Right lobe of liver (tissue), 6 donors: Measurements from ENCODE around the gene RRAS2. TPM values are rescaled to one million over a fixed set of nuclear protein-coding genes. Genes with fewer than 3 reads are reported as not detected.

Source experiments
- ATAC-seq, 4 donors: fragments of 200-7000 bp; cut with Tn5 transposase; one replicate each; pipeline ENCODE4 v1.9.1; 2020; ENCODE audit warnings: mild to moderate bottlenecking in 4 of 4, moderate library complexity in 4 of 4
- DNase-seq, 3 donors: peaks; one replicate each; pipeline ENCODE4 v3.0.0-alpha.2; 2020
- H3K27ac ChIP-seq, 3 donors: fragments of 200-600 bp; one replicate each; pipeline ENCODE4 v1.8.0; 2022
- H3K27me3 ChIP-seq, 2 donors: fragments of 200-600 bp; one replicate each; pipeline ENCODE4 v1.8.0; 2022
- H3K36me3 ChIP-seq, 4 donors: fragments of 200-600 bp; sonication (generic) in 1 of 4; one replicate each; pipeline versions ENCODE4 v1.5.1 to v1.8.0; 2017 to 2022; ENCODE audit warnings: control low read depth in 1 of 4
- H3K4me1 ChIP-seq, 4 donors: fragments of 200-600 bp; sonication (generic) in 1 of 4; one replicate each; pipeline versions ENCODE4 v1.5.1 to v1.8.0; 2017 to 2022; ENCODE audit warnings: control low read depth in 1 of 4
- H3K4me3 ChIP-seq, 3 donors: fragments of 200-600 bp; one replicate each; pipeline ENCODE4 v1.8.0; 2022
- H3K9me3 ChIP-seq, 4 donors: fragments of 200-600 bp; sonication (generic) in 1 of 4; one replicate each; pipeline versions ENCODE4 v1.5.1 to v1.8.0; 2017 to 2022; ENCODE audit warnings: control low read depth in 1 of 4
- POLR2A ChIP-seq: fragments of 450-650 bp; IDR thresholded peaks from one replicate; pipeline ENCODE4 v1.6.1; 2017; ENCODE audit warnings: antibody characterized with exemption, mild to moderate bottlenecking
- WGBS: methylation state at CpG from one replicate; pipeline ENCODE4 v1.1.6; 2018; ENCODE audit warnings: low coverage, low lambda C conversion rate; ENCODE audit not compliant: insufficient coverage; ENCODE audit errors: missing lambda C conversion rate; 5-methylcytosine and 5-hydroxymethylcytosine counted together
- intact Hi-C, 2 donors: fragments of 100-400 bp; cut with DNase I; formaldehyde crosslinking; loops; one replicate each; pipeline versions ENCODE4 v1.11.2 to v1.14.1; 2022
- total RNA-seq, 6 experiments: library from RNA; depleted of rRNA in 2 of 6; stranded (reverse); fragments of >200 nt in 2 of 6; fragmentation: NEBNext Ultra II Directional in 3 of 6; extraction: Animal tissue kit (Norgen Biotek cat#: 25700) in 3 of 6; gene quantifications; one replicate each; pipeline versions ENCODE4 v1.1.0 to v1.2.4, GENCODE V29; 2016 to 2023
- TF ChIP-seq, protein P1 (sequence below), 4 donors: fragments of 200-600 bp in 3 of 4; fragments of 450-650 bp in 1 of 4; IDR thresholded peaks; one replicate each; pipeline versions ENCODE4 v1.5.1 to v1.8.0; 2016 to 2022; ENCODE audit warnings: antibody characterized with exemption in 4 of 4, mild to moderate bottlenecking in 2 of 4
- donor health status: DM: no; HTN: yes; CAD: no.
- donor health status: DM: no; HTN: no; CAD: no.
- donor health status: DM: no; HTN: no; CAD: no.
- donor health status: DM: no; HTN: yes; CAD: no.
- donor health status: DM: no; HTN: yes; CAD: no.

The RRAS2 gene
- total RNA-seq, 6 experiments from 2014 or later = 21.0 to 44.8 (median 31.1) TPM

GRCh38 chr11:14267861-14268635 lies 90.9 kb downstream of the RRAS2 start:
- DNase-seq (no peak), ATAC-seq (no peak)
- Histone ChIP-seq H3K36me3 (no peaks in the 10 kb centered on the region), H3K4me3 (no peak overlapping the region), H3K27ac (no peak overlapping the region), H3K4me1 (no peaks in the 10 kb centered on the region), H3K27me3 (no peaks in the 10 kb centered on the region), H3K9me3 (no peaks in the 10 kb centered on the region)
- TF ChIP-seq POLR2A = no peak
- TF ChIP-seq, protein P1, sequence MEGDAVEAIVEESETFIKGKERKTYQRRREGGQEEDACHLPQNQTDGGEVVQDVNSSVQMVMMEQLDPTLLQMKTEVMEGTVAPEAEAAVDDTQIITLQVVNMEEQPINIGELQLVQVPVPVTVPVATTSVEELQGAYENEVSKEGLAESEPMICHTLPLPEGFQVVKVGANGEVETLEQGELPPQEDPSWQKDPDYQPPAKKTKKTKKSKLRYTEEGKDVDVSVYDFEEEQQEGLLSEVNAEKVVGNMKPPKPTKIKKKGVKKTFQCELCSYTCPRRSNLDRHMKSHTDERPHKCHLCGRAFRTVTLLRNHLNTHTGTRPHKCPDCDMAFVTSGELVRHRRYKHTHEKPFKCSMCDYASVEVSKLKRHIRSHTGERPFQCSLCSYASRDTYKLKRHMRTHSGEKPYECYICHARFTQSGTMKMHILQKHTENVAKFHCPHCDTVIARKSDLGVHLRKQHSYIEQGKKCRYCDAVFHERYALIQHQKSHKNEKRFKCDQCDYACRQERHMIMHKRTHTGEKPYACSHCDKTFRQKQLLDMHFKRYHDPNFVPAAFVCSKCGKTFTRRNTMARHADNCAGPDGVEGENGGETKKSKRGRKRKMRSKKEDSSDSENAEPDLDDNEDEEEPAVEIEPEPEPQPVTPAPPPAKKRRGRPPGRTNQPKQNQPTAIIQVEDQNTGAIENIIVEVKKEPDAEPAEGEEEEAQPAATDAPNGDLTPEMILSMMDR (IDR thresholded peaks at IDR 0.05) = no peak
- 66% methylated on average over 3 of the region's 6 CpGs for WGBS
- intact Hi-C loops = no loop called here

- intact Hi-C loops = no loop called here
- no peak for DNase-seq
- WGBS = 91% methylated on average over 1 of the region's 1 CpG
- no peak for ATAC-seq
- no peak for TF ChIP-seq POLR2A
- TF ChIP-seq, protein P1 (IDR thresholded peaks at IDR 0.05) = no peak
- H3K27me3 ChIP-seq = no peaks in the 10 kb centered on the region
- no peak overlapping the region for H3K4me3 ChIP-seq
- no peaks in the 10 kb centered on the region for H3K36me3 ChIP-seq
- H3K9me3 ChIP-seq = no peaks in the 10 kb centered on the region
- no peaks in the 10 kb centered on the region for H3K4me1 ChIP-seq
- H3K27ac ChIP-seq = no peak overlapping the region
Measured at GRCh38 chr11:14266622-14267021, 92.4 kb downstream of the RRAS2 start.

DNA sequence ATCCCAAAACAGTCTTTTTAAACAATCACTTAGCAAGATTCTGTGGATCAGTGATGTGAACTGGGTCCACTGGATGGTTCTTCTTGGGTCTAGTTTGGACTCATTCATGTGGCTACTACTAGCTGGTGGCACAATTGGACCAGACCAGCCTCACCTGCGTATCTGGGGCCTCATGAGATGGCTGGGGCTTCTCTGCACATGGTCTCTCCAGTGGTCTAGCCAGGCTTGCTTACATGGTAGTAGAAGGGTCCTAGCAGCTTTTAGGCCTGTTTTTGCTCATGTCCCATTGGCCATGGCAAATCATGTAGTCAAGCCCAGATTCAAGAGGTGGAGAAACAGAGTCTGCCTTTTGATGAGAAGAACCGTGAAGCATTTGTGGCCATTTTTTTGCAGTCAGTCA lies 94.0 kb downstream of the RRAS2 start:
- no peak for DNase-seq
- intact Hi-C loops = no loop called here
- Histone ChIP-seq H3K9me3 (no peaks in the 10 kb centered on the region), H3K4me1 (no peaks in the 10 kb centered on the region), H3K36me3 (no peaks in the 10 kb centered on the region), H3K27ac (no peak overlapping the region), H3K4me3 (no peak overlapping the region), H3K27me3 (no peaks in the 10 kb centered on the region)
- ATAC-seq = no peak
- no CpG with 5 or more reads among the region's 2 CpGs for WGBS
- TF ChIP-seq, protein P1 (IDR thresholded peaks at IDR 0.05) = no peak
- TF ChIP-seq POLR2A = no peak

DNA sequence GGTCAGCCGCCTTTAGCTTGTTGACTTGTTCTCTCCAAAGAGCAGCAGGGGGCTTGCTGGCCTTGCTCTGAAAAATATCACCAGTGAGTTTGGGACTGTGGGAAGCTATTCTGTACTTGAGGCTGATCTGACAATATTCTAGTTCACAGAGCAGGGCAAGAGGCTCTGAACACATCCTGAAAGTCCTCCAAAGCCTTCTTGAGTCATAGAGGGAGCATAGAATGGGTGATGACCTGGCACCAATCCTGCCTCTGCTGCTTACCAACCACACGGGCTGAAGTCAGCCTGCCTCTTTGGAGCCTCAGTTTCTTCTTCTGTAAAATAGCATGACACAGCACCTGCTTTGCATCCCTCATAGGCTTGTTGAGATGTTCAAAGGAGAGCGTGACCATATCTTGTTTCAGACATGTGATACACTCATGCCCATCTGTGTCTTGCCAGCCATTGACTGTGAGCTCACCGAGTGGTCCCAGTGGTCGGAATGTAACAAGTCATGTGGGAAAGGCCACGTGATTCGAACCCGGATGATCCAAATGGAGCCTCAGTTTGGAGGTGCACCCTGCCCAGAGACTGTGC lies 96.6 kb downstream of the RRAS2 start:
- WGBS = 97% methylated on average over 6 of the region's 8 CpGs
- Histone ChIP-seq H3K27ac (no peak overlapping the region), H3K9me3 (no peaks in the 10 kb centered on the region), H3K4me1 (peaks cover 0 to 11% (median 0%) of the 10 kb centered on the region in 4 donors), H3K4me3 (no peak overlapping the region), H3K36me3 (no peaks in the 10 kb centered on the region), H3K27me3 (no peaks in the 10 kb centered on the region)
- TF ChIP-seq, protein P1 (IDR thresholded peaks at IDR 0.05) = no peak
- no peak for TF ChIP-seq POLR2A
- DNase-seq (no peak), ATAC-seq (no peak)
- intact Hi-C loops = no loop called here
